ENCODE data around the gene NDST3. TPM values are rescaled to one million over a fixed set of nuclear protein-coding genes. Genes with fewer than 3 reads are reported as not detected.

NDST3 gene
- total RNA-seq, 1 donor from 2014 or later, result 0.49 TPM

- H2AFZ ChIP-seq (replicated peaks), result no peak overlapping the region
- TF ChIP-seq EZH2phosphoT487 (IDR thresholded peaks at IDR 0.05), result no peak
- TF ChIP-seq EZH2 (IDR thresholded peaks at IDR 0.05), result no peak
- TF ChIP-seq CTCF (IDR thresholded peaks at IDR 0.05), result peak; percentile 24
- DNase-seq (ENCODE audit: low spot score), result no peak
- no peaks in the 10 kb centered on the region for H3K9me3 ChIP-seq (ENCODE audit: low read depth)
- H3K27ac ChIP-seq, result no peak overlapping the region
- Mint-ChIP-seq H3K4me1 (no peaks in the 10 kb centered on the region), H3K27me3 (ENCODE audit: insufficient read depth, low read depth) (no peaks in the 10 kb centered on the region), H3K36me3 (no peaks in the 10 kb centered on the region), H3K4me3 (no peak overlapping the region), H3K9me3 (no peaks in the 10 kb centered on the region), H3K27ac (no peak overlapping the region)
- H3K79me2 ChIP-seq (ENCODE audit: low read depth), result no peaks in the 10 kb centered on the region
- H4K20me1 ChIP-seq (ENCODE audit: low read depth), result no peaks in the 10 kb centered on the region
- H3K36me3 ChIP-seq, result no peaks in the 10 kb centered on the region
- no peaks in the 10 kb centered on the region for H3K4me1 ChIP-seq
- no peak overlapping the region for H3K9ac ChIP-seq
- no peaks in the 10 kb centered on the region for H3F3A ChIP-seq (ENCODE audit: low read depth)
- H3K4me3 ChIP-seq, result no peak overlapping the region
- no peak overlapping the region for H3K4me2 ChIP-seq
- H3K27me3 ChIP-seq, result no peaks in the 10 kb centered on the region
Observed at GRCh38 chr4:118012142-118012541, 22.1 kb upstream of the NDST3 start.

- Histone ChIP-seq H3K9ac (no peak overlapping the region), H3K4me3 (no peak overlapping the region), H2AFZ (replicated peaks) (no peak overlapping the region), H3F3A (ENCODE audit: low read depth) (no peaks in the 10 kb centered on the region), H3K4me1 (no peaks in the 10 kb centered on the region), H4K20me1 (ENCODE audit: low read depth) (no peaks in the 10 kb centered on the region), H3K9me3 (ENCODE audit: low read depth) (no peaks in the 10 kb centered on the region), H3K79me2 (ENCODE audit: low read depth) (no peaks in the 10 kb centered on the region), H3K4me2 (no peak overlapping the region), H3K27ac (no peak overlapping the region), H3K36me3 (no peaks in the 10 kb centered on the region), H3K27me3 (no peaks in the 10 kb centered on the region)
- H3K9me3 Mint-ChIP-seq, result no peaks in the 10 kb centered on the region
- no peak for DNase-seq (ENCODE audit: low spot score)
- no peaks in the 10 kb centered on the region for H3K4me1 Mint-ChIP-seq
- TF ChIP-seq CTCF (IDR thresholded peaks at IDR 0.05), result no peak
- no peak for TF ChIP-seq EZH2phosphoT487 (IDR thresholded peaks at IDR 0.05)
- no peak for TF ChIP-seq EZH2 (IDR thresholded peaks at IDR 0.05)
- no peak overlapping the region for H3K4me3 Mint-ChIP-seq
- no peaks in the 10 kb centered on the region for H3K36me3 Mint-ChIP-seq
- no peaks in the 10 kb centered on the region for H3K27me3 Mint-ChIP-seq (ENCODE audit: insufficient read depth, low read depth)
- no peak overlapping the region for H3K27ac Mint-ChIP-seq
Observed at GRCh38 chr4:118014831-118015230, 19.5 kb upstream of the NDST3 start.

DNA sequence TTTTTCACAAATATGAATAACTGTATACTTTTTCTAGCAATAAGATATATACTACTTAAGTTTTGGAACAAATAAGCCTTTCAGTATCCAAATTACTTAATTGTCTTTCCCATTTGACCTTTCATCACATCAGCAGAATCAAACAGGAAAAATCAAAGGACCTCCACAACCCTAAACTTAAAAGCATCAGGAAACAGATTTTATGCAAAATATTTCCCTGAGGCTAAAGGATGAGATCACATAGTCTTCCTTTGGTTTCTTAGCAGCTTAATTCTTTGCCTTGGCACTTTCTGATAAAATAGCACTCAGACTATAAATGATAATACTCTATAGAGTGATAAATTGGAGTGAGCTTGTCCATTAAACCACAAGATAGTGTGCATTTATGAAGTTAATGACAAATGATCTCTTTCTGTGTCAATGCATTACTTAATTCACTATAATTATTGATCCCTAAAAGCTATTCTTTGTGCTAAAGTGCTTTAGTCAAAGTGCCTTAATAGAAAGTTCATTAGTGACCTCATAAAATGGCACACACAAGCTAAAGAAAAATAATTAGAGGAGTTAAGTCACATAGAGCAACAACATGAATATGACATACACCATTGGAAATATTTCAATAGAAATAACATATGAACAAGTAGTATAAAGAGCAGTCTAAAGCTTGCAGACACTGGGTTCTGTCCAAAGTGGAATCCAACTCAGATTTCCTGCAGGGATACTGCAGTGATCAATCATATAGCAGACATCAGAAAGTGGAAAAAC lies 15.7 kb upstream of the NDST3 start:
- H3K4me3 ChIP-seq, result no peak overlapping the region
- H3K79me2 ChIP-seq (ENCODE audit: low read depth), result no peaks in the 10 kb centered on the region
- no peak overlapping the region for H3K4me2 ChIP-seq
- Mint-ChIP-seq H3K36me3 (no peaks in the 10 kb centered on the region), H3K27me3 (ENCODE audit: insufficient read depth, low read depth) (no peaks in the 10 kb centered on the region), H3K9me3 (no peaks in the 10 kb centered on the region), H3K4me1 (no peaks in the 10 kb centered on the region), H3K27ac (no peak overlapping the region), H3K4me3 (no peak overlapping the region)
- TF ChIP-seq EZH2 (IDR thresholded peaks at IDR 0.05) (no peak), EZH2phosphoT487 (IDR thresholded peaks at IDR 0.05) (no peak), CTCF (IDR thresholded peaks at IDR 0.05) (no peak)
- H3K27ac ChIP-seq, result no peak overlapping the region
- H3K9ac ChIP-seq, result no peak overlapping the region
- H3K4me1 ChIP-seq, result no peaks in the 10 kb centered on the region
- no peak overlapping the region for H2AFZ ChIP-seq (replicated peaks)
- DNase-seq (ENCODE audit: low spot score), result no peak
- no peaks in the 10 kb centered on the region for H3F3A ChIP-seq (ENCODE audit: low read depth)
- no peaks in the 10 kb centered on the region for H4K20me1 ChIP-seq (ENCODE audit: low read depth)
- H3K27me3 ChIP-seq, result no peaks in the 10 kb centered on the region
- H3K36me3 ChIP-seq, result no peaks in the 10 kb centered on the region
- no peaks in the 10 kb centered on the region for H3K9me3 ChIP-seq (ENCODE audit: low read depth)

Measured in neural progenitor cell (in vitro differentiated cells).